Dermis microvascular lymphatic vessel endothelial cell (primary cell): ENCODE data around the gene STX7. TPM values are rescaled to one million over a fixed set of nuclear protein-coding genes. Genes with fewer than 3 reads are reported as not detected.

Experiments
- DNase-seq, 2 donors: peaks; one replicate each; pipeline versions ENCODE4 v3.0.0 to v3.0.0-alpha.2; 2010; ENCODE audit warnings: low read depth in 2 of 2
- total RNA-seq: library from RNA; depleted of rRNA; stranded (reverse); fragments of >200 nt; gene quantifications from 2 replicates; pipeline ENCODE4 v1.2.1, GENCODE V29; 2014

STX7 gene
- total RNA-seq, 1 donor from 2014 or later: 23.9 TPM

- no peak for DNase-seq
Observed at GRCh38 chr6:132478266-132478665, 34.6 kb downstream of the STX7 start.

- no peak for DNase-seq
Observed at GRCh38 chr6:132476688-132477087, 36.2 kb downstream of the STX7 start.

GRCh38 chr6:132475925-132476324 lies 37.0 kb downstream of the STX7 start:
- no peak for DNase-seq

- DNase-seq: no peak
Observed at GRCh38 chr6:132471787-132472186, 41.1 kb downstream of the STX7 start.

- DNase-seq: no peak
Observed at GRCh38 chr6:132466952-132467351, 46.0 kb downstream of the STX7 start.

GRCh38 chr6:132465530-132466485 lies 47.1 kb downstream of the STX7 start:
- peak in 1 of 2 donors; percentile 63 for DNase-seq

GRCh38 chr6:132464538-132465256 lies 48.2 kb downstream of the STX7 start:
- DNase-seq: peak in 1 of 2 donors; percentile 4

- DNase-seq: no peak
Observed at GRCh38 chr6:132461958-132462357, 51.0 kb downstream of the STX7 start.

- DNase-seq: no peak
Observed at GRCh38 chr6:132459605-132459952, 53.3 kb downstream of the STX7 start.

GRCh38 chr6:132458887-132459604 lies 53.9 kb downstream of the STX7 start:
- no peak for DNase-seq

- no peak for DNase-seq
Observed at GRCh38 chr6:132456700-132457143, 56.2 kb downstream of the STX7 start.

- DNase-seq: no peak
Observed at GRCh38 chr6:132446855-132447241, 66.1 kb downstream of the STX7 start.

GRCh38 chr6:132446141-132446854 lies 66.6 kb downstream of the STX7 start:
- no peak for DNase-seq

GRCh38 chr6:132445201-132445951 lies 67.5 kb downstream of the STX7 start:
- no peak for DNase-seq

GRCh38 chr6:132443206-132443605 lies 69.7 kb downstream of the STX7 start:
- DNase-seq: no peak

GRCh38 chr6:132430110-132430509 lies 82.8 kb downstream of the STX7 start:
- DNase-seq: no peak

GRCh38 chr6:132425176-132425575 lies 87.7 kb downstream of the STX7 start:
- DNase-seq: no peak

GRCh38 chr6:132423839-132424238 lies 89.1 kb downstream of the STX7 start:
- no peak for DNase-seq

GRCh38 chr6:132418235-132418965 lies 94.5 kb downstream of the STX7 start:
- no peak for DNase-seq

GRCh38 chr6:132414761-132415160 lies 98.2 kb downstream of the STX7 start:
- DNase-seq: no peak
